Daoy (cell line): ENCODE results near the gene SFMBT1. TPM values are rescaled to one million over a fixed set of nuclear protein-coding genes. Genes with fewer than 3 reads are reported as not detected.
"Not testable (repeated sequence)": the region's sequence is repeated elsewhere in the genome, so short reads cannot be mapped to it uniquely, and the experiment has no call there.

Source experiments
- DNase-seq: peaks from one replicate; pipeline ENCODE4 v3.0.0-alpha.2; 2015; ENCODE audit warnings: low read depth
- total RNA-seq: library from RNA; depleted of rRNA; stranded (reverse); fragments of >200 nt; shearing (Covaris generic); gene quantifications from 2 replicates; pipeline ENCODE4 v1.2.3, GENCODE V29; 2014

SFMBT1 gene
- total RNA-seq, 1 experiment from 2014 or later: 18.3 TPM

GRCh38 chr3:53073553-53074365, 27.9 kb upstream of the SFMBT1 start:
- DNase-seq: no peak

- DNase-seq: peak; percentile 81
These were observed 27.0 kb upstream of the SFMBT1 start for GRCh38 chr3:53072653-53073552.

GRCh38 chr3:53071882-53072431, 26.1 kb upstream of the SFMBT1 start:
- DNase-seq: no peak

GRCh38 chr3:53069422-53070068, 23.7 kb upstream of the SFMBT1 start:
- no peak for DNase-seq

GRCh38 chr3:53068176-53068575, 22.3 kb upstream of the SFMBT1 start:
- DNase-seq: no peak

- no peak for DNase-seq
These were observed 21.7 kb upstream of the SFMBT1 start for GRCh38 chr3:53067567-53067966.

- no peak for DNase-seq
These were observed 20.1 kb upstream of the SFMBT1 start for GRCh38 chr3:53065841-53066480.

GRCh38 chr3:53062905-53063304, 17.0 kb upstream of the SFMBT1 start:
- no peak for DNase-seq

GRCh38 chr3:53056442-53056841, 10.6 kb upstream of the SFMBT1 start:
- no peak for DNase-seq

GRCh38 chr3:53054233-53054632, 8.4 kb upstream of the SFMBT1 start:
- DNase-seq: not testable (repeated sequence)

- no peak for DNase-seq
These were observed 6.1 kb upstream of the SFMBT1 start for GRCh38 chr3:53051929-53052328.

- no peak for DNase-seq
These were observed 4.1 kb upstream of the SFMBT1 start for GRCh38 chr3:53049987-53050386.

- peak; percentile 64 for DNase-seq
These were observed 598 bp upstream of the SFMBT1 start for GRCh38 chr3:53046171-53047170.

GRCh38 chr3:53044711-53045517, 959 bp downstream of the SFMBT1 start:
- peak; percentile 41 for DNase-seq

GRCh38 chr3:53044371-53044710, 1.5 kb downstream of the SFMBT1 start:
- no peak for DNase-seq

- no peak for DNase-seq
These were observed 2.1 kb downstream of the SFMBT1 start for GRCh38 chr3:53043738-53044137.

GRCh38 chr3:53042651-53043050, 3.2 kb downstream of the SFMBT1 start:
- DNase-seq: no peak

GRCh38 chr3:53040351-53040820, 5.5 kb downstream of the SFMBT1 start:
- DNase-seq: peak; percentile 29

- no peak for DNase-seq
These were observed 6.5 kb downstream of the SFMBT1 start for GRCh38 chr3:53039376-53039752.
